ENCODE results near the gene STX8. TPM values are rescaled to one million over a fixed set of nuclear protein-coding genes. Genes with fewer than 3 reads are reported as not detected.
"Not testable (repeated sequence)": the region's sequence is repeated elsewhere in the genome, so short reads cannot be mapped to it uniquely, and the experiment has no call there.

Gene STX8
- total and polyA plus RNA-seq, 8 donors = 26.9 to 37.4 (median 32.3) TPM

DNA sequence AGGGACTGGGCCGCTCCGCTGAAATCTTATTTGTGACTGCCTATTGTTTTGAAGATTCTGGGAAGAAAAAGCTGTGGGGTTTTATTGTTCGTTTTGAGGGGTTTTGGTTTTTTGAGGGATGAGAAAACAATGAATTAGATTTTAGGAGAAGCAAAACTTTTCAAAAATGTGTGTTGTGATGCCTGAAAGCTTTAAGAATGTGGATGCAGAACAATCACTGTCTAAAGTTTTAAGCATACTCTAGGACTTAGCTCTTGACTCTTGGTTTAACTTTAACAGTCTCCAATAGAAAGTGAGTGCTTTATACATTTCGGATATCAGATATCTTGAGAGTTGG lies 1.7 kb upstream of the STX8 start:
- DNase-seq (no peak), ATAC-seq (no peak), FAIRE-seq (peak; percentile 61)
- Histone ChIP-seq H3K27me3 (no peaks in the 10 kb centered on the region), H3K4me3 (no peak overlapping the region), H3K36me3 (no peaks in the 10 kb centered on the region), H3K4me1 (peaks cover 0 to 14% (median 4%) of the 10 kb centered on the region in 3 donors), H3K27ac (no peak overlapping the region), H3K9me3 (no peaks in the 10 kb centered on the region)
- TF ChIP-seq, protein P1, sequence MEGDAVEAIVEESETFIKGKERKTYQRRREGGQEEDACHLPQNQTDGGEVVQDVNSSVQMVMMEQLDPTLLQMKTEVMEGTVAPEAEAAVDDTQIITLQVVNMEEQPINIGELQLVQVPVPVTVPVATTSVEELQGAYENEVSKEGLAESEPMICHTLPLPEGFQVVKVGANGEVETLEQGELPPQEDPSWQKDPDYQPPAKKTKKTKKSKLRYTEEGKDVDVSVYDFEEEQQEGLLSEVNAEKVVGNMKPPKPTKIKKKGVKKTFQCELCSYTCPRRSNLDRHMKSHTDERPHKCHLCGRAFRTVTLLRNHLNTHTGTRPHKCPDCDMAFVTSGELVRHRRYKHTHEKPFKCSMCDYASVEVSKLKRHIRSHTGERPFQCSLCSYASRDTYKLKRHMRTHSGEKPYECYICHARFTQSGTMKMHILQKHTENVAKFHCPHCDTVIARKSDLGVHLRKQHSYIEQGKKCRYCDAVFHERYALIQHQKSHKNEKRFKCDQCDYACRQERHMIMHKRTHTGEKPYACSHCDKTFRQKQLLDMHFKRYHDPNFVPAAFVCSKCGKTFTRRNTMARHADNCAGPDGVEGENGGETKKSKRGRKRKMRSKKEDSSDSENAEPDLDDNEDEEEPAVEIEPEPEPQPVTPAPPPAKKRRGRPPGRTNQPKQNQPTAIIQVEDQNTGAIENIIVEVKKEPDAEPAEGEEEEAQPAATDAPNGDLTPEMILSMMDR (IDR thresholded peaks at IDR 0.05) = no peak
- 5 to 9% methylated on average over 4 of the region's 4 CpGs for WGBS, 2 donors
- intact Hi-C loops (cut with DNase I) = no loop called here

DNA sequence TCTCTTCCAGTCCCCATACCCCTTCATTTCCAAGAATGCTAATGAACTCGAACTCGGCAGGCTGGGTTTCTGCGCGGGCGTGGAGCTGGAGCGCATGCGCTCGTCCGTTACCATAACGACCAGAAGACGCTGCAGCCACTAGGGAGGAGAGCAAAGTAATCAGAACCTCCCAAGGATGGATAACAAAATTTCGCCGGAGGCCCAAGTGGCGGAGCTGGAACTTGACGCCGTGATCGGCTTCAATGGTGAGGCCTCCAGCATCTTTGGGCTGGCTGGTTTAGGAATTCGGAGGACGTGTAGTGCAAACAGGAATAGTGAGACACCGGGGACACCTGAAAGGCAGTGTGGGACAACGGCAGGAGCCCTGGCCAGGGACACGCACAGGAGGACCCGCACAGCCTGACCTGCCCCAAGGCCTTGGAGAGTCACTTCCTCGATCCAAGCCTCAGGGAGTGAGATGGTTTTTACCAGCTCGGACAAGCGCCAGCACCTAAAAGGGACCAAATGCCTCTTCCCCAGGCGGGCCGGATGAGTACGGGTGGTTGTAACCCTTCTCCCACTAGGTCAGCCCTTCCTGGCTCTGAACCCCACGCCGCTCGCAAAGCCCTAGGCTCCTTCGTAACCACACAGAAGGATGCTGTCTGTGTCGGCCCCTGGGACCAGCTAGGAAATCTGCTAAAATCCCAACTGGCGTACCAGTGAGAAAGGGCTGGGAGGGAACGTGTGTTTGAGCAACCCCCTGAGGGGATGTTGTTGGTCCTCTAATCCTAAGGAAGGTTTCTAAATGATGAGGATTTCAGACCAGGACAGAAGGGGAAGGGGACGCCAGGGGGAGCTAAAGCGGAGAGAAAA lies 1.1 kb upstream of the STX8 start, which contains the start of gene CFAP52:
TSS of gene CFAP52 (plus strand) at position 122 of the 852 bp plus-strand sequence. CDS start at position 176, 54 bp downstream.
- no peaks in the 10 kb centered on the region for H3K9me3 ChIP-seq
- peak within 1 kb of the TSS; percentile 64 to 92 (median 68) for H3K4me3 ChIP-seq
- no peak for FAIRE-seq
- H3K36me3 ChIP-seq = no peaks in the 10 kb centered on the region
- peaks cover 0 to 14% (median 4%) of the 10 kb centered on the region in 3 donors for H3K4me1 ChIP-seq
- peak; percentile 85 to 94 (median 89) for ATAC-seq
- peak; percentile 64 to 85 (median 75) for DNase-seq
- intact Hi-C loops (cut with DNase I) = no loop called here
- no peaks in the 10 kb centered on the region for H3K27me3 ChIP-seq
- TF ChIP-seq, protein P1 (IDR thresholded peaks at IDR 0.05) = peak in 3 of 4 donors; percentile 46 to 54 (median 48)
- H3K27ac ChIP-seq = peak within 1 kb of the TSS in 1 of 4 donors; percentile 35
- 11 to 12% methylated on average over 38 of the region's 38 CpGs for WGBS, 2 donors

DNA sequence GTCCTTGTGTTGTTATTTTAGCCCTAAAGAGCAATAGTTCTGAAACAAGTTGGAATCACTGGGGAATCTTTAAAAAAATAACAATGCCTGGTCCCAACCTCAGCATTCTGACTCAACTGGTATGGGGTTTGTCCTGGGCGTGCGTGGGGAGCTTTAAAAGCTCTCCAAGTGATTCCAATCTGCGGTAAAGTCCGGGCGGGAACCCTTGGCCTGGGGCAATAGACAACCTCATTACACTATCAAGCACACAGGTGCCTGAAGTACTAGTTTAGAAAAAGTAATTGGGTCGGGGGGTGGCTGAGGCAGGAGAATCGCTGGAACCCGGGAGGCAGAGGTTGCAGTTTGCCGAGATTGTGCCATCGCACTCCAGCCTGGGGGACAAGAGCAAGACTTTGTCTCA lies 4.4 kb downstream of the STX8 start:
- intact Hi-C loops (cut with DNase I) = no loop called here
- ATAC-seq = no peak
- 86% methylated on average over 10 of the region's 10 CpGs for WGBS, 2 donors
- no peaks in the 10 kb centered on the region for H3K9me3 ChIP-seq
- H3K4me3 ChIP-seq = no peak overlapping the region
- peaks cover 0 to 6% (median 0%) of the 10 kb centered on the region in 3 donors for H3K4me1 ChIP-seq
- no peaks in the 10 kb centered on the region for H3K27me3 ChIP-seq
- no peak for DNase-seq
- H3K36me3 ChIP-seq = no peaks in the 10 kb centered on the region
- no peak overlapping the region for H3K27ac ChIP-seq
- FAIRE-seq = no peak
- TF ChIP-seq, protein P1 (IDR thresholded peaks at IDR 0.05) = no peak

DNA sequence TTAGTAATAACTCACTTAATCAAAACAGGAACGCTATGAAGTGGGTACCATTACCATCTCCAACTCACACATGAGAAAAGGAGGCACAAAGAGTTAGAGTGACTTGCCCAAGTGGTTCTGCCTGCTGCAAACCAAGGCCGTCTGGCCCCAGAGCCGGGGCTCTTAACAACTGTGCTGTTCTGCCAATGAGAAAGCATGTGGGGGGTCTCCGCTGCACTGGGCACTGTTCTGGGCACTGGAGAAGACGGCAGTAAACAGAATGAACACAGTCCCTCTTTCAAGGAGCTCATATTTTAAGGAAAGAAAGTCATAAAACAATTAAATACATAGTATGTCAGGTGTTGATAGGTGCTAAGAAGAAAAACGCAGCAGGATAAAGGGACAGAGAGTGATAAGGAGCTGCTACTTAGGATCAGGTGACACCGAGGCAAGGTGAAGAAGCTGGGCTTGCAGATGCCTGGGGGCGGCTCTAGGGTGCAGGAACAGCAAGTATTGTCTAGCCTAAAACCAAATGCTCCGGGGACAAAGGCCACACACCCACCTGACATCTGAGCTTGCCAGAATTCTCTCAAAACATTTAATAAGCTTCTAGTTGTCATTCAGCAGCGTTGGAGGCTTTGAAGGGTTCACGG lies 6.5 kb downstream of the STX8 start:
- intact Hi-C loops (cut with DNase I) = no loop called here
- TF ChIP-seq, protein P1 (IDR thresholded peaks at IDR 0.05) = no peak
- H3K36me3 ChIP-seq = no peaks in the 10 kb centered on the region
- H3K4me3 ChIP-seq = no peak overlapping the region
- H3K4me1 ChIP-seq = no peaks in the 10 kb centered on the region
- no peaks in the 10 kb centered on the region for H3K9me3 ChIP-seq
- H3K27ac ChIP-seq = no peak overlapping the region
- FAIRE-seq = no peak
- DNase-seq = no peak
- no peak for ATAC-seq
- no peaks in the 10 kb centered on the region for H3K27me3 ChIP-seq
- WGBS, 2 donors = 82 to 92% methylated on average over 11 of the region's 11 CpGs

DNA sequence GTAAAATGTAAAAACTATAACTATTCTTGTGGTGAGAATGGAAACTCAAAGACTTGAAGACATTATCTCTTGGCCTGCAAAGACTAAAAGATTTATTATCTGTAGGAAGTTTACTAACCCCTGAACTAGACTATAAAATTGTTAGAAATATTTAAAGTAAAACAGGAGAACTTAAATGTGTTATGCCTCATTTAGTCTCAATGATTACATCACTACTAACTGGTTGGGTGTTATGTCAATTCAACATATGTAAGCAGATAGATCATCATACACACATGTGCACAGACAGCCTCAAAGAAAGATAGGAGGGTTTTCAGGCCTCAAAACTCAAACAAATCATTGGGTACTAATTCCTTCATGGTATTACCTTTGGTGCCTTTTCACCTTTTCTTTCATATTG lies 7.6 kb downstream of the STX8 start:
- intact Hi-C loops (cut with DNase I) = no loop called here
- H3K27ac ChIP-seq = no peak overlapping the region
- TF ChIP-seq, protein P1 (IDR thresholded peaks at IDR 0.05) = no peak
- ATAC-seq (no peak), DNase-seq (no peak), FAIRE-seq (no peak)
- no peaks in the 10 kb centered on the region for H3K27me3 ChIP-seq
- no peak overlapping the region for H3K4me3 ChIP-seq
- no peaks in the 10 kb centered on the region for H3K36me3 ChIP-seq
- H3K4me1 ChIP-seq = no peaks in the 10 kb centered on the region
- H3K9me3 ChIP-seq = no peaks in the 10 kb centered on the region

DNA sequence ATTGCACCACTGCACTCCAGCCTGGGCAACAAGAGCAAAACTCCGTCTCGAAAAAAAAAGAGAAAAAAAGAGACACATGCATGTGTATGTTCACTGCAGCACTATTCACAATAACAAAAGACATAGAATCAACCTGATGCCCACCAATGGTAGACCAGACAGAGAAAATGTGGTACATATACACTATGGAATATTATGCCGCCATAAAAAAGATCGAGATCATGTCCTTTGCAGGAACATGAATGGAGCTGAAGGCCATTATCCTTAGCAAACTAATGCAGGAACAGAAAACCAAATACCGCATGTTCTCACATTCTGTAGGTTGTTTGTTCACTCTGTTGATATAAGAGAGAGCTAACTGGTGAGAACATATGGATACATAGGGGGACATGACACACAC lies 8.9 kb downstream of the STX8 start:
- WGBS, 2 donors = 87 to 98% methylated on average over 5 of the region's 5 CpGs
- H3K4me1 ChIP-seq; H3K9me3 ChIP-seq; ATAC-seq; H3K27me3 ChIP-seq; H3K36me3 ChIP-seq; H3K27ac ChIP-seq; intact Hi-C loops (cut with DNase I); DNase-seq; FAIRE-seq; H3K4me3 ChIP-seq: not testable (repeated sequence)
